ENCODE measurements around the gene RASEF. TPM values are rescaled to one million over a fixed set of nuclear protein-coding genes. Genes with fewer than 3 reads are reported as not detected.

Gene RASEF
- total RNA-seq, 3 donors from 2014 or later (not counting 1 experiment from before 2014, with no cell fraction given), result not detected

- peaks cover 17 to 36% of the 10 kb centered on the region in 2 donors for H3K27me3 Mint-ChIP-seq (ENCODE audit: low read depth in 2 of 2)
- H3K27ac Mint-ChIP-seq, result no peak overlapping the region
- no peaks in the 10 kb centered on the region for H3K4me1 Mint-ChIP-seq
- TF ChIP-seq CTCF (IDR thresholded peaks at IDR 0.05), result no peak
- H3K27me3 ChIP-seq (ENCODE audit: control insufficient read depth, insufficient read depth, low read length), result peaks cover 7% of the 10 kb centered on the region
- H3K9me3 Mint-ChIP-seq, result peaks cover 0 to 4% of the 10 kb centered on the region in 2 donors
- no peak for DNase-seq
- ATAC-seq, result no peak
- WGBS (ENCODE audit: insufficient coverage), result 88% methylated on average over 1 of the region's 2 CpGs
- H3K27ac ChIP-seq (ENCODE audit: low read length), result no peak overlapping the region
- H3K4me3 Mint-ChIP-seq, result no peak overlapping the region
- H3K36me3 ChIP-seq (ENCODE audit: control insufficient read depth, insufficient read depth, low read length), result no peaks in the 10 kb centered on the region
- H3K4me1 ChIP-seq (ENCODE audit: control insufficient read depth, insufficient read depth, low read length), result no peaks in the 10 kb centered on the region
- no peak overlapping the region for H3K4me3 ChIP-seq (ENCODE audit: low read length)
- intact Hi-C loops (cut with micrococcal nuclease), result no loop called here
- H3K36me3 Mint-ChIP-seq, result no peaks in the 10 kb centered on the region
- H3K9me3 ChIP-seq (ENCODE audit: control insufficient read depth, insufficient read depth, low read length), result no peaks in the 10 kb centered on the region
Observed at GRCh38 chr9:83061036-83061435, 1.9 kb downstream of the RASEF start.

GRCh38 chr9:83060556-83060955 is 2.4 kb downstream of the RASEF start:
- H3K27ac ChIP-seq (ENCODE audit: low read length), result no peak overlapping the region
- Mint-ChIP-seq H3K9me3 (peaks cover 0 to 4% of the 10 kb centered on the region in 2 donors), H3K27me3 (ENCODE audit: low read depth in 2 of 2) (peaks cover 17 to 36% of the 10 kb centered on the region in 2 donors), H3K36me3 (no peaks in the 10 kb centered on the region), H3K27ac (no peak overlapping the region), H3K4me1 (no peaks in the 10 kb centered on the region), H3K4me3 (no peak overlapping the region)
- 90% methylated on average over 2 of the region's 3 CpGs for WGBS (ENCODE audit: insufficient coverage)
- no peak overlapping the region for H3K4me3 ChIP-seq (ENCODE audit: low read length)
- peaks cover 7% of the 10 kb centered on the region for H3K27me3 ChIP-seq (ENCODE audit: control insufficient read depth, insufficient read depth, low read length)
- no peak for TF ChIP-seq CTCF (IDR thresholded peaks at IDR 0.05)
- DNase-seq (no peak), ATAC-seq (no peak)
- intact Hi-C loops (cut with micrococcal nuclease), result no loop called here
- H3K4me1 ChIP-seq (ENCODE audit: control insufficient read depth, insufficient read depth, low read length), result no peaks in the 10 kb centered on the region
- no peaks in the 10 kb centered on the region for H3K9me3 ChIP-seq (ENCODE audit: control insufficient read depth, insufficient read depth, low read length)
- H3K36me3 ChIP-seq (ENCODE audit: control insufficient read depth, insufficient read depth, low read length), result no peaks in the 10 kb centered on the region

- no peaks in the 10 kb centered on the region for H3K36me3 ChIP-seq (ENCODE audit: control insufficient read depth, insufficient read depth, low read length)
- no peaks in the 10 kb centered on the region for H3K4me1 Mint-ChIP-seq
- intact Hi-C loops (cut with micrococcal nuclease), result no loop called here
- no peak for TF ChIP-seq CTCF (IDR thresholded peaks at IDR 0.05)
- DNase-seq (no peak), ATAC-seq (no peak)
- peaks cover 7% of the 10 kb centered on the region for H3K27me3 ChIP-seq (ENCODE audit: control insufficient read depth, insufficient read depth, low read length)
- no peaks in the 10 kb centered on the region for H3K9me3 ChIP-seq (ENCODE audit: control insufficient read depth, insufficient read depth, low read length)
- no peaks in the 10 kb centered on the region for H3K36me3 Mint-ChIP-seq
- no peak overlapping the region for H3K27ac ChIP-seq (ENCODE audit: low read length)
- no peak overlapping the region for H3K4me3 Mint-ChIP-seq
- H3K4me3 ChIP-seq (ENCODE audit: low read length), result no peak overlapping the region
- no peaks in the 10 kb centered on the region for H3K4me1 ChIP-seq (ENCODE audit: control insufficient read depth, insufficient read depth, low read length)
- H3K27me3 Mint-ChIP-seq (ENCODE audit: low read depth in 2 of 2), result peaks cover 13 to 31% of the 10 kb centered on the region in 2 donors
- H3K9me3 Mint-ChIP-seq, result peaks cover 0 to 6% of the 10 kb centered on the region in 2 donors
- 92% methylated on average over 1 of the region's 1 CpG for WGBS (ENCODE audit: insufficient coverage)
- H3K27ac Mint-ChIP-seq, result no peak overlapping the region
Observed at GRCh38 chr9:83059417-83059816, 3.5 kb downstream of the RASEF start.

GRCh38 chr9:83056911-83057310 is 6.0 kb downstream of the RASEF start:
- no peak overlapping the region for H3K27ac Mint-ChIP-seq
- H3K27me3 Mint-ChIP-seq (ENCODE audit: low read depth in 2 of 2), result peaks cover 3 to 19% of the 10 kb centered on the region in 2 donors
- no peak overlapping the region for H3K4me3 ChIP-seq (ENCODE audit: low read length)
- peaks cover 0 to 6% of the 10 kb centered on the region in 2 donors for H3K9me3 Mint-ChIP-seq
- H3K4me3 Mint-ChIP-seq, result no peak overlapping the region
- no peak for DNase-seq
- H3K4me1 ChIP-seq (ENCODE audit: control insufficient read depth, insufficient read depth, low read length), result no peaks in the 10 kb centered on the region
- no peak for TF ChIP-seq CTCF (IDR thresholded peaks at IDR 0.05)
- no peaks in the 10 kb centered on the region for H3K4me1 Mint-ChIP-seq
- WGBS (ENCODE audit: insufficient coverage), result 100% methylated on average over 1 of the region's 1 CpG
- no peaks in the 10 kb centered on the region for H3K27me3 ChIP-seq (ENCODE audit: control insufficient read depth, insufficient read depth, low read length)
- intact Hi-C loops (cut with micrococcal nuclease), result no loop called here
- H3K27ac ChIP-seq (ENCODE audit: low read length), result no peak overlapping the region
- H3K9me3 ChIP-seq (ENCODE audit: control insufficient read depth, insufficient read depth, low read length), result no peaks in the 10 kb centered on the region
- ATAC-seq, result no peak
- no peaks in the 10 kb centered on the region for H3K36me3 ChIP-seq (ENCODE audit: control insufficient read depth, insufficient read depth, low read length)
- no peaks in the 10 kb centered on the region for H3K36me3 Mint-ChIP-seq

Measured in natural killer cell (primary cell).